H9 (cell line): ENCODE data around the gene KLHDC10. TPM values are rescaled to one million over a fixed set of nuclear protein-coding genes. Genes with fewer than 3 reads are reported as not detected.
"Not testable (repeated sequence)": the region's sequence is repeated elsewhere in the genome, so short reads cannot be mapped to it uniquely, and the experiment has no call there.

Source experiments
- DNase-seq: peaks from one replicate; pipeline ENCODE4 v3.0.0-alpha.2; 2017
- H2AFZ ChIP-seq: one replicate; pipeline ENCODE4 v1.6.1; 2013; ENCODE audit warnings: mild to moderate bottlenecking, low read length, control low read depth, moderate library complexity
- H2AK5ac ChIP-seq: 2 replicates; pipeline ENCODE4 v1.6.1; 2013; ENCODE audit warnings: low read length, control low read depth, mixed read lengths; ENCODE audit not compliant: insufficient read length
- H2BK120ac ChIP-seq: one replicate; pipeline ENCODE4 v1.6.1; 2013; ENCODE audit warnings: low read depth, mild to moderate bottlenecking, low read length, control low read depth, inconsistent platforms; ENCODE audit not compliant: poor library complexity, severe bottlenecking
- H2BK12ac ChIP-seq: 2 replicates; pipeline ENCODE4 v1.6.1; 2013; ENCODE audit warnings: low read length, control low read depth, mixed read lengths, low read depth; ENCODE audit not compliant: insufficient read length
- H2BK15ac ChIP-seq: 2 replicates; pipeline ENCODE4 v1.6.1; 2013; ENCODE audit warnings: low read depth, low read length, control low read depth
- H2BK20ac ChIP-seq: one replicate; pipeline ENCODE4 v1.6.1; 2013; ENCODE audit warnings: low read depth, mild to moderate bottlenecking, low read length, control low read depth, inconsistent platforms; ENCODE audit not compliant: poor library complexity, severe bottlenecking
- H2BK5ac ChIP-seq: 2 replicates; pipeline ENCODE4 v1.6.1; 2013; ENCODE audit warnings: low read length, control low read depth, mixed read lengths; ENCODE audit not compliant: insufficient read length
- H3K14ac ChIP-seq: 2 replicates; pipeline ENCODE4 v1.6.1; 2013; ENCODE audit warnings: low read length, control low read depth; ENCODE audit not compliant: insufficient read depth
- H3K18ac ChIP-seq: 2 replicates; pipeline ENCODE4 v1.6.1; 2013; ENCODE audit warnings: low read depth, mild to moderate bottlenecking, mixed read lengths, low read length, control low read depth; ENCODE audit not compliant: insufficient read length
- H3K23ac ChIP-seq: 2 replicates; pipeline ENCODE4 v1.6.1; 2013; ENCODE audit warnings: low read length, control low read depth, mixed read lengths, low read depth; ENCODE audit not compliant: insufficient read length
- H3K23me2 ChIP-seq: 2 replicates; pipeline ENCODE4 v1.6.1; 2013; ENCODE audit warnings: low read depth, mild to moderate bottlenecking, mixed read lengths, low read length, control low read depth; ENCODE audit not compliant: insufficient read length, poor library complexity, severe bottlenecking
- H3K27ac ChIP-seq: 2 replicates; pipeline ENCODE4 v1.5.1; 2013; ENCODE audit warnings: low read length, control low read depth, mixed read lengths, low read depth; ENCODE audit not compliant: insufficient read length
- H3K27me3 ChIP-seq: 2 replicates; pipeline ENCODE4 v1.6.1; 2013; ENCODE audit warnings: low read length, control low read depth, inconsistent platforms; ENCODE audit not compliant: insufficient read depth
- H3K4ac ChIP-seq: 2 replicates; pipeline ENCODE4 v1.6.1; 2013; ENCODE audit warnings: low read depth, mild to moderate bottlenecking, control low read depth, inconsistent platforms, low read length, moderate library complexity
- H3K4me1 ChIP-seq: 2 replicates; pipeline ENCODE4 v1.6.1; 2013; ENCODE audit warnings: low read length, control low read depth, inconsistent platforms; ENCODE audit not compliant: insufficient read depth
- H3K4me2 ChIP-seq: 2 replicates; pipeline ENCODE4 v1.6.1; 2013; ENCODE audit warnings: low read length, control low read depth, mixed read lengths; ENCODE audit not compliant: insufficient read length, insufficient read depth
- H3K56ac ChIP-seq: 2 replicates; pipeline ENCODE4 v1.6.1; 2013; ENCODE audit warnings: low read depth, mild to moderate bottlenecking, mixed read lengths, low read length, control low read depth; ENCODE audit not compliant: insufficient read length
- H3K79me1 ChIP-seq: 2 replicates; pipeline ENCODE4 v1.6.1; 2013; ENCODE audit warnings: low read depth, mild to moderate bottlenecking, moderate library complexity, low read length, control low read depth, inconsistent platforms; ENCODE audit not compliant: insufficient read depth, poor library complexity, severe bottlenecking
- H3K79me2 ChIP-seq: 2 replicates; pipeline ENCODE4 v1.6.1; 2013; ENCODE audit warnings: low read length, control low read depth, inconsistent platforms; ENCODE audit not compliant: insufficient read depth
- H3K9ac ChIP-seq: 2 replicates; pipeline ENCODE4 v1.6.1; 2013; ENCODE audit warnings: low read length, control low read depth, mixed read lengths; ENCODE audit not compliant: insufficient read length; ENCODE audit errors: extremely low read depth
- H3K9me3 ChIP-seq: one replicate; pipeline ENCODE4 v1.6.1; 2013; ENCODE audit warnings: low read depth, low read length, inconsistent platforms; ENCODE audit not compliant: control insufficient read depth
- H3T11ph ChIP-seq: one replicate; pipeline ENCODE4 v1.6.1; 2013; ENCODE audit warnings: mild to moderate bottlenecking, low read length, control low read depth, inconsistent platforms
- H4K20me1 ChIP-seq: one replicate; pipeline ENCODE4 v1.6.1; 2013; ENCODE audit not compliant: control insufficient read depth, insufficient read length, insufficient read depth
- H4K5ac ChIP-seq: 2 replicates; pipeline ENCODE4 v1.6.1; 2013; ENCODE audit warnings: low read depth, mild to moderate bottlenecking, mixed read lengths, low read length, control low read depth; ENCODE audit not compliant: insufficient read length
- H4K8ac ChIP-seq: replicated peaks from 2 replicates; pipeline ENCODE4 v1.6.1; 2013; ENCODE audit warnings: low read length, control low read depth, mixed read lengths, low read depth; ENCODE audit not compliant: insufficient read length
- H4K91ac ChIP-seq: 2 replicates; pipeline ENCODE4 v1.6.1; 2013; ENCODE audit warnings: low read depth, mild to moderate bottlenecking, moderate library complexity, mixed read lengths, low read length, control low read depth; ENCODE audit not compliant: insufficient read length
- H3K27ac Mint-ChIP-seq, 3 experiments: 2 replicates in 2 of 3; 3 replicates in 1 of 3; pipeline ENCODE4 v1.8.0; 2020 to 2021; ENCODE audit warnings: mixed read lengths in 3 of 3, mild to moderate bottlenecking in 1 of 3, moderate library complexity in 1 of 3
- H3K27me3 Mint-ChIP-seq: 2 replicates; pipeline ENCODE4 v1.8.0; 2021; ENCODE audit warnings: low read depth, mild to moderate bottlenecking, moderate library complexity, mixed read lengths
- H3K36me3 Mint-ChIP-seq, 3 experiments: 2 replicates in 2 of 3; 3 replicates in 1 of 3; pipeline ENCODE4 v1.8.0; 2020 to 2021; ENCODE audit warnings: low read depth in 3 of 3, mixed read lengths in 3 of 3; ENCODE audit not compliant: insufficient read depth in 1 of 3
- H3K4me1 Mint-ChIP-seq, 2 experiments: 2 replicates each; pipeline ENCODE4 v1.8.0; 2020; ENCODE audit warnings: mixed read lengths in 2 of 2
- H3K4me3 Mint-ChIP-seq, 2 experiments: 2 replicates in 1 of 2; 3 replicates in 1 of 2; pipeline ENCODE4 v1.8.0; 2020 to 2021; ENCODE audit warnings: mild to moderate bottlenecking in 2 of 2, mixed read lengths in 2 of 2, moderate library complexity in 1 of 2
- H3K9me3 Mint-ChIP-seq, 2 experiments: 2 replicates in 1 of 2; 3 replicates in 1 of 2; pipeline ENCODE4 v1.8.0; 2020; ENCODE audit warnings: mild to moderate bottlenecking in 2 of 2, mixed read lengths in 2 of 2, moderate library complexity in 1 of 2
- CTCF ChIP-seq: fragments of 200-600 bp; sonication (generic); conservative IDR thresholded peaks from 3 replicates; pipeline ENCODE4 v1.8.0; 2021; ENCODE audit warnings: antibody characterized with exemption, mild to moderate bottlenecking
- WGBS: extraction: QIAGEN DNeasy Blood & Tissue Kit; methylation state at CpG from one replicate; pipeline ENCODE4 v1.1.7; 2013; ENCODE audit warnings: missing lambda C conversion rate, low lambda C conversion rate, mixed read lengths; ENCODE audit not compliant: insufficient read length; ENCODE audit errors: extremely low coverage; 5-methylcytosine and 5-hydroxymethylcytosine counted together
- total RNA-seq: library from RNA; stranded (reverse); gene quantifications from 2 replicates; pipeline ENCODE4 v1.2.1, GENCODE V29; 2021

Gene KLHDC10
- total RNA-seq, 1 experiment from 2014 or later, result 17.3 TPM

- H3K79me1 ChIP-seq, result peaks cover 2% of the 10 kb centered on the region
- H3K4me1 Mint-ChIP-seq, result peaks cover 2 to 9% of the 10 kb centered on the region in 2 experiments; a peak in 2 of 4 replicates
- no peak overlapping the region for H3K4me3 Mint-ChIP-seq
Measured at GRCh38 chr7:130048906-130049305, 21.4 kb upstream of the KLHDC10 start.

GRCh38 chr7:130052250-130052649 is 18.1 kb upstream of the KLHDC10 start:
- not testable (repeated sequence) for H2BK20ac ChIP-seq, H3K27me3 Mint-ChIP-seq, H4K20me1 ChIP-seq, H3K36me3 Mint-ChIP-seq, H3K23me2 ChIP-seq, H3K79me1 ChIP-seq, H4K8ac ChIP-seq, H2BK5ac ChIP-seq, H3K27ac ChIP-seq, H2AFZ ChIP-seq, H3K27ac Mint-ChIP-seq, H3K4me3 Mint-ChIP-seq, H3K9me3 Mint-ChIP-seq, H3K4me2 ChIP-seq, H3K79me2 ChIP-seq, H3K9ac ChIP-seq, H3K4ac ChIP-seq, H4K5ac ChIP-seq, H3K9me3 ChIP-seq, H2BK120ac ChIP-seq, DNase-seq, H4K91ac ChIP-seq, H2BK15ac ChIP-seq, H3K4me1 ChIP-seq, H3T11ph ChIP-seq, H3K18ac ChIP-seq, H3K14ac ChIP-seq, H3K56ac ChIP-seq, H3K4me1 Mint-ChIP-seq, H3K27me3 ChIP-seq, H3K23ac ChIP-seq, H2AK5ac ChIP-seq, H2BK12ac ChIP-seq
- WGBS, result no CpG with 5 or more reads among the region's 15 CpGs

More at GRCh38 chr7:130048906-130049305, 21.4 kb upstream of the KLHDC10 start:
- no peaks in the 10 kb centered on the region for H4K20me1 ChIP-seq
- H3K9ac ChIP-seq, result no peak overlapping the region
- no peak overlapping the region for H3K4me2 ChIP-seq
- no peak overlapping the region for H3K14ac ChIP-seq
- peaks cover 3% of the 10 kb centered on the region; the same call in 1 of the 2 replicates for H3K79me2 ChIP-seq
- no peaks in the 10 kb centered on the region for H3K4me1 ChIP-seq
- no peaks in the 10 kb centered on the region for H3K23me2 ChIP-seq
- H3K27me3 ChIP-seq, result no peaks in the 10 kb centered on the region
- no peak overlapping the region for H2BK15ac ChIP-seq
- TF ChIP-seq CTCF, result no peak
- Mint-ChIP-seq H3K36me3 (peaks cover 0 to 22% (median 19%) of the 10 kb centered on the region in 3 experiments; a peak in 5 of 7 replicates), H3K9me3 (no peaks in the 10 kb centered on the region), H3K27ac (no peak overlapping the region), H3K27me3 (peaks cover 3% of the 10 kb centered on the region)
- H2BK120ac ChIP-seq, result no peak overlapping the region
- no peak overlapping the region for H4K5ac ChIP-seq
- H2BK5ac ChIP-seq, result no peak overlapping the region
- H3K9me3 ChIP-seq, result no peaks in the 10 kb centered on the region
- no peak for DNase-seq
- H3K56ac ChIP-seq, result no peak overlapping the region
- no peak overlapping the region for H2AK5ac ChIP-seq
- no peak overlapping the region for H2BK20ac ChIP-seq
- no peak overlapping the region for H2AFZ ChIP-seq
- no peak overlapping the region for H3K4ac ChIP-seq
- no peak overlapping the region for H3K23ac ChIP-seq
- H3K18ac ChIP-seq, result no peak overlapping the region
- H4K8ac ChIP-seq, result no peak overlapping the region
- H4K91ac ChIP-seq, result no peak overlapping the region
- 100% methylated on average over 2 of the region's 4 CpGs for WGBS
- no peak overlapping the region for H3K27ac ChIP-seq
- H2BK12ac ChIP-seq, result no peak overlapping the region
- H3T11ph ChIP-seq, result no peak overlapping the region
